ENCODE data around the gene BEND7.
"Not testable (repeated sequence)": the region's sequence is repeated elsewhere in the genome, so short reads cannot be mapped to it uniquely, and the experiment has no call there.

BEND7 gene

GRCh38 chr10:13475124-13475523 is 53.7 kb downstream of the BEND7 start:
- DNase-seq: no peak

GRCh38 chr10:13473986-13474385 is 54.8 kb downstream of the BEND7 start:
- DNase-seq: no peak

- no peak for DNase-seq
These were observed 56.5 kb downstream of the BEND7 start for GRCh38 chr10:13472359-13472758.

- DNase-seq: no peak
These were observed 58.5 kb downstream of the BEND7 start for GRCh38 chr10:13470270-13470669.

GRCh38 chr10:13462551-13462950 is 66.3 kb downstream of the BEND7 start:
- no peak for DNase-seq

GRCh38 chr10:13458687-13459012 is 70.2 kb downstream of the BEND7 start:
- DNase-seq: no peak

- DNase-seq: no peak
These were observed 70.7 kb downstream of the BEND7 start for GRCh38 chr10:13457958-13458686.

- no peak for DNase-seq
These were observed 74.9 kb downstream of the BEND7 start for GRCh38 chr10:13453896-13454295.

- DNase-seq: no peak
These were observed 78.7 kb downstream of the BEND7 start for GRCh38 chr10:13450069-13450468.

GRCh38 chr10:13449296-13449695 is 79.5 kb downstream of the BEND7 start:
- no peak for DNase-seq

GRCh38 chr10:13448216-13448615 is 80.6 kb downstream of the BEND7 start:
- no peak for DNase-seq

- DNase-seq: no peak
These were observed 83.0 kb downstream of the BEND7 start for GRCh38 chr10:13445656-13446400.

GRCh38 chr10:13441476-13441875 is 87.3 kb downstream of the BEND7 start:
- DNase-seq: no peak

- peak; percentile 87 for DNase-seq
These were observed 88.4 kb downstream of the BEND7 start for GRCh38 chr10:13440185-13441061.

- no peak for DNase-seq
These were observed 89.3 kb downstream of the BEND7 start for GRCh38 chr10:13439313-13440184.

- no peak for DNase-seq
These were observed 91.7 kb downstream of the BEND7 start for GRCh38 chr10:13437026-13437555.

GRCh38 chr10:13427943-13428342 is 100.9 kb downstream of the BEND7 start:
- not testable (repeated sequence) for DNase-seq

GRCh38 chr10:13425397-13425796 is 103.4 kb downstream of the BEND7 start:
- DNase-seq: no peak

GRCh38 chr10:13422800-13423199 is 106.0 kb downstream of the BEND7 start:
- no peak for DNase-seq

GRCh38 chr10:13421382-13421917 is 107.4 kb downstream of the BEND7 start:
- DNase-seq: no peak

GRCh38 chr10:13420532-13421307 is 108.1 kb downstream of the BEND7 start:
- no peak for DNase-seq
